Stimulated activated CD8-positive, alpha-beta memory T cell treated with anti-CD3 and anti-CD28 coated beads, Interleukin-7, amount 100 ng/mL, for 24 hours (primary cell): ENCODE results near the gene ACSF3.

Experiments used
- DNase-seq: peaks from one replicate; pipeline ENCODE4 v3.0.0-alpha.2; 2020; ENCODE audit warnings: low read depth

The ACSF3 gene

DNA sequence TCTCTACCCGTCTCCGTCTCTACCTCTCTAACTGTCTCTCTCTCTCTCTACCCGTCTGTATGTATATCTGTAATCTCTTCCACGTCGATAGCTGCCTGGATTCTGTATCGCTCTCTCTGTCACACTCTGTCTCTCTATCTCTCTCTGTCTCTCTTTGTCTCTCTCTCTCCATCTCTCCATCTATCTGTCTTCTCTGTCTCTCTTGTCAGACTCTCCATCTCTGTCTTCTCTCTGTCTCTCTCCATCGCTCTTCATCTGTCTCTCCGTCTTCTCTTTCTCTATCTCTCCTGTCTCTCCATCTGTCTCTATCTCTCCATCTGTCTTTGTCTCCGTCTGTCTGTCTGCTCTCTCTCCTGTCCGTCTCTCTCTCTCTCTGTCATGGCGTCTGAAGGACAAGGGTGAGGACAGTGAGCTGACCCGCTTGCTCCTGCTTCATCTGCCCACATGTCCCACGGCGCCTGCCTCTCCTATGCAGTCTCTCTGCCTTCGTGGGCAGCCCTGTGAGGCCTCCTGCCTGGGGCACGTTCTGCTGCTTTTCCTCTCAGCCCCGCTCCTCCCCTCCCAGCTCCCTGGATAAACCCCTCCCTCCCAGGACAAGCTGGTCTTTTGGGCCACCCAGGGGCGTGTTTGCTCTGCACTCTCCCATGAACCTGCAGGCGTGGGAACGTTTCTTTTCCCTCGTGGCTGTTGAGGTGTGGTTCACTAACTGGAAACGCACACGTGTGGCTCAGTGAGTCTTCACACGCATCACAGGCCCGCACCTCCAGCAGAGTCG lies 18.9 kb downstream of the ACSF3 start:
- no peak for DNase-seq

DNA sequence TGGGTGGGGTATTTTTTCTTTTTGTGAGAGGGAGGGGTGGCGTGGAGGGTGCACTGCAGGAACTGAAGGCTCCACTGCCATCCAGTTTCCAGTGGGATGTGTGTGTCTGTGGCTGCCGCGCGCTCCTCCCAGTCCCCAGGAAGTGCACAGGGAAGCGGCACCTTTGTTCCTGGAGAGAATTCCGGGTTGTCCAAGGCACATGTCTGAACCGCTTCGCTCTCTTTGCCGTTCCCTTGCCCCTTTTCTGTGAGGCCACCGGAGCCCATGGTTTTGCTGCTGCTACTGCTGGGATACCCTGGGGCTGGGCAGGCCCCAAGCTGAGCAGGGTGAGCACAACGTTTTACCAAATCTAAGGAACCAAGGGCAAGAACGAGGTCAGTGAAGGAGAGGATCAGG lies 19.5 kb downstream of the ACSF3 start:
- DNase-seq: no peak

DNA sequence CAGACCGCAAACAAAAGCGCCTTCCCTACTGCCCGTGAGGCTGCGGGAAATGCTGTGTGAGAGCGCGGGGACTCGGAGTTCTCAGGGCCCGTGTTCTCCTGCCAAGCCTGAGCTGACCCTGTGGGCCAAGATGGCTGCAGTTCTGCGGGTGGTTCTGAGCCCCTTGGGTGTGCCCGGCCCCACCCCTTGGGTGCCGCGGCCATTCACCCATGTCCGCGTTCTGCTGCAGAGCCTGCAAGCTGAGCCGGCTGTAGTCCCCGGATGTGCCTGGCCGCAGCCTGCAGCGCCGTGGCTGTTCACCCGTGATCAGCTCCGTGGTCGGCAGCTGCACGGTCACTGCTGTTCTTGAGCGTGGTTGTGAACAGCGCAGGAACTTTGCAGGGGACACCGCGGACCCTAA lies 20.0 kb downstream of the ACSF3 start:
- DNase-seq: no peak

DNA sequence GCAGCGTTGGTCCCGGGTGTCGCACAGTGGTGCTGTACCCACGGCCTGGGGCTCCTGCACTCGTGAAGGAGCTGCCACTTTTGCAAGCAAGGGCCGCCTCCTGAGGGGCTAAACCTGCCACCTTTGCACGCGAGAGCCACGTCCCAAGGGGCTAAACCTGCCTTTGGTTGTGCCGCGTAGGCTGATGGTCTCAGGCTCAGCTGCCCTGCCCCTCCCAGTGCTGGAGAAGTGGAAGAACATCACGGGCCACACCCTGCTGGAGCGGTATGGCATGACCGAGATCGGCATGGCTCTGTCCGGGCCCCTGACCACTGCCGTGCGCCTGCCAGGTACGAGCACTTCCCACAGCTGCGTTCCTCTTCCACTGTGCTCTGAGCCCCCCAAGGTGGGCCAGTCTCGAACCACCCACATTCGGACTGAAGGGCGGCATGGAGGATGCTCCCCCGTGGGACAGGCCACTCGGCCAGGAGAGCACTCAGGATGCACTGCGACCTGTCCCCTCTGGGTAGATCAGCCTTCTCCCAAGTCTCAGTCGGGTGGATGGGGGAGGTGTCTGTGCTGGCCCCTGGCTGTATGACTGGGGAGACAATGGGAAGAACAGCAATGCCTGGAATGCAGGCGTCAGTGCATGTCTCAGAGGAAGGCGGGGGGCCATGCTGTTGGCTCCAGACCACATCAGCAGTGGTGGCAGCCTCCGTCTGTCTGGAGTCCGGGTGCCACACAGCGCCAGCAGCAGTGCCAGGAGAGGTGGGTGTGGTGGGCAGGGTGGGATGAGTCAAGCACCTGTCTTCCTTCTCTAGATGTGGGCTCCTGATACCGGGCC lies 20.7 kb downstream of the ACSF3 start:
- no peak for DNase-seq

DNA sequence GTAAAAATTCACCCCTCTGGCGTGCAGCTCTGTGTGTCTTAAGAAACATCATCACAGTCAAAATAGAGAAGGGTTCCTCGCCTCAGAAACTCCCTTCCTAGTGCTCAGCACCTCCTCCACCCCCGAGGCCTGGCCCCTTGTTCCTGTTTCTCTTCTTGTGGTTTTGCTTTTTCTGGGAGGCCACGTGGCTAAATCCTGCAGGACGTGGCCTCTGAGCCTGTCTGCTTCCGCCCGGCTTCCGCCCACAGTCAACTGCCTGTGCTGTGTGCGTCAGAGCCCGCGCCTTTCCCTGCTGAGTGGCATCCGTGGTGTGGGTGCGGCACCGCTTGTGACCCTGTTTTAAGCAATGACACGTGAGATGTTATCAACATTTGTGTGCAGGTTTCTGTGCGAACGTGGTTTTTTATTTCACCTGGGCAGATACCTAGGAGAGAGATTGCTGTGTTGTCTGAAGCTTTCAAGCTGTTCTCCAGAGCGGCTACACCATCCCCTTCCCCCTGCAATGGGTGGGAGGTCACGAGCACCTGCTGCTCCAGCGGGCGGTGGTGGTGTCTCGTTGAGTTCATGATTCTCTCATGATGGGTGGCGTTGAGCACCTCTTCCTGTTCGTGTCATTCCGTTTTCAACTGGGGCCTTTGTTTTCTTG lies 21.7 kb downstream of the ACSF3 start:
- peak; percentile 56 for DNase-seq

DNA sequence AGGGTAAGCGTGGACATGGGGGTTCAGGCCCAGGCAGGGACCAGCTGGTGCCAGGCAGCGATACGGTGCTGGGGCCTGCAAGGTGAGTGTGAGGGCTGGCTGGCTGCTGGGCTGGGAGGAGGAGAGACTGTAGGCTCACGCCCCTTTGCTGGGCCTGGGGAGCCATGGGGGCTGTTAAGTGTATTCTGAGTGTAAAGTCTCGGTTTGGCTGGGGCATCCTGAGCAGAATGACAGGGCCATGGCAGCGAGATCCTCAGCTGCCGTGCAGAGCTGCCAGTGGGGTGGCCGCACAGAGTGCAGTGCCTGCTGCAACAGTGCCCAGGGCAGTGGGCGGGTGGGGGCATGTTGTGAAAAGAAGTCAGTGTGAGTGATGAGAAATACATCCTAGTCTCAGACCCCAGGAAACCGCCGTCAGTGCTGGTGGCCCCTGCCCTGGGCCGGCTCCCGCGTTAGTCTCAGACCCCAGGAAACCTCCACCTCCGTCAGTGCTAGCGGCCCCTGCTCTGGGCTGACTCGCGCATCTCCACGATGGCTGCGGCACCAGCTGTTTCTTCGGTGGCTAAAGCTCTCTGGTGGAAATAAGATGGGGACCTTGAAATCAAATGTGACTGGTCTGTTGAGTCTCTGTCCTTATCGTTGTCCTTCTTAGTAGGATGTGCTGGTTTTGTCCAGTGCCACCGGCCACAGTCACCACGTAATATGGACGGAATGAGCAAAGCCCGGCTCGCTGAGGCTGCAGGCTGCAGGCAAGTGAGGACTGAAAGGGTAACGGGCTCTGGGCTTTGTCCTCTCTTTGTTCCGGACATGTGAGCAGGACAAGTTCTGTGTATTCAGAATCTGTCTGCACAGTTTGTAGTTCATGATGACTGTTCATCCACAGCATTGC lies 22.9 kb downstream of the ACSF3 start:
- DNase-seq: no peak

DNA sequence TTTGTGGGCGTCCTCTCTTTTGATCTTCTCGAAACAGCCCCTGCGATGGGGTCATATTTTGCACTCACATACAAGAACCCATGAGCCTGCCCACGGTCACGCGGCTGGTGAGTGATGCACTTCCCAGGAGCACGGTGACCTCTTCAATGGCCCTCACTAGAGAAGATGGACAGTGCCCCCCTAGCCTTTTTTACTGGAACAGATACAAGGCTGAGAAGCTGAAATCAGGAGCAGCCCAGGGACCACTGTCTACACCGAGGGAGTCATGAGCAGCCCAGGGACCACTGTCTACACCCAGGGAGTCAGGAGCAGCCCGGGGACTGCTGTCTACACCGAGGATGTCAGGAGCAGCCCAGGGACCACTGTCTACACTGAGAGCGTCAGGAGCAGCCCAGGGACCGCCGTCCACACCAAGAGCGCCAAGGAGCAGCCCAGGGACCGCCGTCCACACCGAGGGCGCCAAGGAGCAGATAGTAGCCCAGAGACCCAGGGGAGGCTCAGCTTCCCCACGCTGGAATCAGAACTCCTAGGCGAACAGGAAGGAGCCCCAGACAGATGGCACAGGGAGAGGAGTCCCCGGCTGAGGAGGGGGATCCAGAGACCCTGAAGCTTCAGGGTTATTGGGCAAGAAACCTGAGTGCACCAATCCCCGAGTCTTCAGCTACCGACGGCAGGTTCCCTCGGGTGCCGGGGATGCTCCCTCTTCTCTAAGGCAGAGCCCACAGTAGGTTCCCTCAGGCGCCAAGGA lies 23.7 kb downstream of the ACSF3 start:
- no peak for DNase-seq

DNA sequence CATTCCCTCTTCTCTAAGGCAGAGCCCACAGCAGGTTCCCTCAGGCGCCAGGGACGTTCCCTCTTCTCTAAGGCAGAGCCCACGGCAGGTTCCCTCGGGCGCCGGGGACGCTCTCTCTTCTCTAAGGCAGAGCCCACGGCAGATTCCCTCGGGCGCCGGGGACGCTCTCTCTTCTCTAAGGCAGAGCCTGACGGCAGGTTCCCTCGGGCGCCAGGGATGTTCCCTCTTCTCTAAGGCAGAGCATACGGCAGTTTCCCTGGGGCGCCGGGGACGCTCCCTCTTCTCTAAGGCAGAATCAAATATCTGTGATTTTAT lies 24.3 kb downstream of the ACSF3 start:
- no peak for DNase-seq

DNA sequence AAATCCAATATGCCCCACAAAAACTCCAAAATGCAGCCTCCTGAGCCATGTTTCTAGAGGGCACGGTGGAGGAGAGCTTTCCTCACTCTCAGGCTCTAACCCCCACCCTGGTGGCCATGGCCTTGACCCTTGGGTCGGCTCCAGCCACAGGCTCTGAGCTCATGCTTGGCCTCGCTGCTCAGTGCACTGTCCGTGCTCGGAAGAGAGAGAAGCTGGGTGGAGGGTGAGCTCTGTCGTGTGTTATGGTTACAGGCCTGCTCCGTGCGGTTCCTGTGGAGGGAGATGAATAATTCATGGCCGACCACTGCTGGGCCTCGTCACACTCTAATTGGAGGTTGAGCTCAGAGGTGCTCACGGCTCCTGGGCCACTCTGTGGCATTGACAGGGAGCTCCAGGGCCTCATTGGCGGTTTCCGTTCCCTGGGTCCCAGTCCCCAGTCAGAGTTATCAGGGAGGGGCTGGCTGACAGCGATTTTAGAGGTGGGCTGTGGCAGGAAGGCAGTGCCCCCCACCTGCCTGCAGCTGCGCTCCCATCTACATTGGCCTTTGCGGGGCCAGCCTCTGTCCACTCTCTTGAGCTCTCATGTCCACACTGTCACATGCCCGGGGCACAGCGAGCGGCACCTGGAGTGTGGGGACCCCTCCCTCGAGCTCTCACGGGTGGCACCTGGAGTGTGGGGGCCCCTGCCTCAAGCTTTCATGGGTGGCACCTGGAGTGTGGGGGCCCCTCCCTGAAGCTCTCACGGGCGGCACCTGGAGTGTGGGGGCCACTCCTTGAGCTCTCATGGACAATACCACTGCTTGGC lies 24.9 kb downstream of the ACSF3 start:
- no peak for DNase-seq

DNA sequence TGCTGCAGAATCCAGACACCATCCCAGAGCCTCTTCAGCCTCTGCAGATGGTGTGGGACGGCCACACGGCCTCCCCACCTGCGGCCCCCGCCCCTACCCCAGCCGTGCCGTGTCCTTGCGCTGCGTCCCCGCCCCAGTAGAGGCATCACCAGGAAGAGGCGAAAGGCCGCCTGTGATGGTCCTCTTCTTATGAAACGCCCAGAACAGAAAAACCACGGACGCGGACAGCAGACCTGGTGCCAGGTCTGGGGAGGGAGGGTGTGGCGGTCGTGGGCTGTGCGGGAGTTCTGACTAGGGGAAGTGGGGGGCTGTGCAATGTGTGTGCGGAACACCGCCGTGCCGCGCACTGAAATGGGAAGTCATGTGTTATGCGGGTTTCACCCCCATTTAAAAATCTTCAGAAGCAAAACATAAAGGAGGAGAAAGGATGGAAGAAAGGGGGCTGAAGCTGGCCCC lies 25.5 kb downstream of the ACSF3 start:
- DNase-seq: no peak

DNA sequence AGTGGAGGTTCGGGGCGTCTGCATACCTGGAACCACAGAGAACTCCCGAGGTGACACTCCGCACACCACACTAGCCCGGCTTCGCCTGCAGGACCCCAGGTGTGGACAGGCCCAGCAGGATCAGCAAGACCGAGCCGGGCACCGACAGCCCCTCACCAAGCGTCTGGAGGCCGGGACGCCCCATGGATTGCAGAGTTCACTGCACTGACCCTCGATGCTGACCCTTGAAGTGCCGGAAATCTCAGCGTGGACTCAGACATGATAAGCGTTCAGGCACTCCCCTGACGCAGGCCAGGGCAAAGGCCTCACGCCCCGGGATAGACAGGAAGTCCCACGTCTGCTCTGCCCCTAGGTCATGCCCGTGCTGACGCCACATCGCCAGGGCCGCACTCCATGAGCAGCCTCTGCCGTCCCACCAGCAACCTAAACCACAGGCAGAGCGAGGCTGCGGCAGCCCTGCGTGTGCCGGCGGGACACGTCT lies 26.0 kb downstream of the ACSF3 start:
- DNase-seq: no peak

DNA sequence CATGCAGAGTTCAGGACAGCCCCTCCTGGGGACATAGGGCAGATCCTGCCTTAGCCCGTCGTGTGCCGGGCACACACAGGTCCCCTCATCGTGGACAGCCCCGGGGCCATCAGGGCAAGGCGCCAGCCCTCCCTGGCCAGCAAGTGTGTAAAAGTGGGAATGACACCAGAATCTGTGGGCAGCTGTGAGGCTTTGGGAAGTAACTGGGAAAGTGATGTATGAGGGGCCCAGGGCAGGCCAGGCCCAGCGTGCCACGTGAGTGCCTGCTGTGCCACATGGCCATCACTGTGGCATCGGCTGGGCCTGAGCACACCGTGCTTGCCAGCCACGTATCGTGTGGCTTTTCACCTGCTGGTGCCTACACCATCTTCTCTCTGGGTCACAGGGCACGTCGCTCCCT lies 26.6 kb downstream of the ACSF3 start:
- no peak for DNase-seq

DNA sequence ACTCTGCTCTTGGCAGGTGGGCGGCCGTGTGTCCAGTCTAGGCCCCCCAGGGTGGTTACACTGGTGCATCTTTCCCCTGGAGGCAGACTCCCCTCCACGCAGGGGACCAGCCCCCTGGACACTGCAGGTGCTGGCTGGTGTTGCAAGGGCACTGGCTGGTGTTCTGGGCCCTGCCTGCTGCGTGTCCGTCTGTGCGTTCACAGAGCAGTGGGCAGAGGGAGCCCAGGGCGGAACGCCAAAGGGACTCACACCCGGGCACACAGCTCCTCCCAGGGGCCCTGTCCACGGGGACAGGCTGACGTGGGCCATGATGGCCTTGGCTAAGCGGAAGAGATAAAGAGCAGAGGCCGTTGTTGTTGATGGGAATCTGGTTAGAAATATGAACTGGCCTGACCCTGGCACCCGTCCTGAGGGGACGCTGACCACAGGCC lies 27.3 kb downstream of the ACSF3 start:
- no peak for DNase-seq

DNA sequence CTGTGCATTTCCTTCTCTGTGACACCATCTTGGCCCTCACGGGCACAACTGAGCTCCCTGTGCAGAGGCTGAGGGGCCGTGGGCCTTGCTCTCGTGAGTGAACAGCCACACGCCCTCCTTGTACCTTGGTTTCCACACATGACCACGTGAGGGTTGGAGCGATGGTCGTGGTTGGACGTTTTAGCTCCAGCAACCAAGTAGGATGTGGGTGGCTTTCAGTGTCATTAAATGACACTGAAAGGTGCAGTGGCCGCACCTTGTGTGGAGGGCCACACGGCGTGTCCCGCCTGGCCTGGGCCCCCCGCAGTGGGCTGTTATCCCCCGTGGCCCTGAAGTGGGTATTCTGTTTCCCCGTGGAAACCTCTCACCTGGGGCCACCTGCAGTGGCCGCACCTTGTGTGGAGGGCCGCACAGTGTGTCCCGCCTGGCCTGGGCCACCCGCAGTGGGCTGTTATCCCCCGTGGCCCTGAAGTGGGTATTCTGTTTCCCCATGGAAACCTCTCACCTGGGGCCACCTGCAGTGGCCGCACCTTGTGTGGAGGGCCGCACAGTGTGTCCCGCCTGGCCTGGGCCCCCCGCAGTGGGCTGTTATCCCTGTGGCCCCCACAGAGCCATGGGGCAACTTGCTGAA lies 28.2 kb downstream of the ACSF3 start:
- DNase-seq: no peak

DNA sequence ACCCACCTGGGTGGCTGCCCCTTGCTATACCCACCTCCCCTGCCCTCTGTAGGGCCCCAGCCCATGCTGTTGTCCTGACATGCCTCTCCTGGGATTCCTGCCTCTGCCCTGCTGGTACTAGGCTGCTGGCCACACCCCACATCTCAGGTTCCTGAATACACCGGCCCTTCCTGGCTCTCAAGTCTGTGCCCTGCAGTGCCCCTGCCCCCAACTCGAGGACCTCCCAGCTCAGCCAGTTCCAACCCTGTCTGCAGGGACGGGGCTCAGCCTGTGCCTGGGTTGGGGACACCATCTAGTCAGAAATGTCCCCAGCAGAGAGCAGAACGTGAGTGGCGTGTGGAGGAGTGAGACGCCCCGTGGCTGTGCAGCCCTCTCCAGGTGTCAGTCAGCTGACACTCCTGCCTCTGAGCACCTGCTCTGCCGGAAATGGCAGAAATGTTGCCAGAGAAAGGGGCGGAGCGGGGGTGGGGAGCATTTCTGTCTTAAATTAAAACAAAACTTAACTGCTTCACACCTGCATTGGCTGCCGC lies 28.7 kb downstream of the ACSF3 start:
- no peak for DNase-seq

DNA sequence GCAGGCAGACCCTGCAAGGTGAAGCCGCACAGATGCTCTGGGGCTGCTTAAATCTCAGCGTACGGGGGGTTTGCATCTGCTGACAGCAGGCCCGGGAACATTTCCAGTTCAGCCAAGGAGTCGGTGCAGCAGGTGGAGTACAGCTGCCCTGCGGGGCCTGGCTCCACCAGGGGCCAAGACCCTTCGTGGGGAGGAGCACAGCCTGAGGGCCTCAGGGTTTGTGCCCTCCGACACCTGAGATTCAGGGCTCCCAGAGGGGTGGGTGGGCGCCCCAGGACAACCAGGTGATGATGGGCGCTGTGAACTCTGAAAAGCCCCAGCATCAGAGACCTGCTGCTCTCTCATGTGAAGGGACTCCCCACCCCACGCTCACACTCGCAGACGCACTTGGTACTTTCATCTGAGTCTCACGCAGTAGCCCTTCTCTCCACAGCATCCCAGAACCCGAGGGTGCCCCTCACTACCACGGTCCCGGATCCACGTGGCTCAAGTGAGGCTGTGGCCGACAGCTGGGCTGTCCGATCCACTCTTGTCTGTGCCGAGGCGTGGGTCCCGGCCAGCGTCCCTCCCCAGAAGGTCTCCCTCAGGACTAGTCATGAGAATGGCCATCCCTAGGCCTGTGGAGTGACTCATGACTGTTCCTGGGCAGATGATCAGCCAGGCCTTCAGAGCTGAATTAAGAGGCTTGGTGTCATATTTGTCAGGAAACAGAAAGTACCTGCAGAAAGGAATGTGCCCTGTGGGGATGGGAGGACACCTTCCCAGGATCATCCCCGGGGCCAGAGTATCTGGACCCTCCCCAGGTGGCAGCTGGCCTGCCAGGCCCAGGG lies 29.6 kb downstream of the ACSF3 start:
- DNase-seq: no peak

DNA sequence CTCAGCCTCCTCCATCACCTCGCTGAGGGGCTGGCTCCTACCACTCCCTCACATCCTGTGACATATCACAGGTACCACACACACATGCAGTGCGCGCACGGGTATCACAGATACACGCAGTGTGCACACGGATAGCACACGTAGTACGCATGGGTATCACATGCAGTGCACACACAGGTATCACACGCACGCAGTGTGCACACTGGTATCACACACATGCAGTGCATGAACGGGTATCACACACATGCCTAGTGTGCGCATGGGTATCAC lies 30.1 kb downstream of the ACSF3 start:
- DNase-seq: no peak

DNA sequence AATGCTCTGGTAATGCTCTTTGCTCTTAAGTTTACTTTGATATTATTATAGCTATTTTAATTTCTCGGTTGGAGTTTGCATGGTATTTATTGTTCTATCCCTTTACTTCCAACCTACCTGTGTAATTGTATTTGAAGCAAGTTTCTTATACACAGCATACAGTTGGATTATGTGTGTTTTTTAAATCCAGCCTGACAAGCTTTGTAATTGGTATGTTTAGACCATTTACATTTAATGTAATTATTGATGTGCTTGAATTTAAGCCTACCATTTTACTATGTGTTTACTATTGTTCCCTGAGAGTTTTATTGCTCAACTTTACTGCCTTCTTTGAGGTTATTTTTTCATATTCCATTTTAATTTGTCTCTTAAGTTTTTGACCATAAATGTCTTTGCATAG lies 35.7 kb downstream of the ACSF3 start:
- no peak for DNase-seq

DNA sequence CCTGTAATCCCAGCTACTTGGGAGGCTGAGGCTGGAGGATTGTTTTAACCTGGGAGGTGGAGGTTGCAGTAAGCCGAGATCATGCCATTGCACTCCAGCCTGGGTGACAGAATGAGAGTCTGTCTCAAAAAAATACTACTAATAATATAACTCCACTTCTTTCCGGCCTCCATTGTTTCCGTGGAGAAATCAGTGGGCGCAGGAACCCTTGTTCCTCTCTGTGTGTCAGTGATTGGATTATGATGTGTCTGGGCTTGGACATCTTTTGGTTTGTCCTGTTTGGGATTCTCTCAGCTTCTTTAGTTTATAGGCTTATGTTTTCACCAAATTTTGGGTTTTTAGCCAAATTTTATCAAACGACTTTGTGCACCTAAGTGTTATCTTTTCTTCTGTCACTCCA lies 36.8 kb downstream of the ACSF3 start:
- no peak for DNase-seq
